GM12873 (cell line): Measurements from ENCODE around the gene SBK2.

Source experiments
- CTCF ChIP-seq: IDR thresholded peaks from 2 replicates; pipeline ENCODE4 v1.5.1; 2012; ENCODE audit warnings: low read depth, mild to moderate bottlenecking, moderate library complexity, low read length, control low read depth; ENCODE audit not compliant: insufficient read depth; ENCODE audit errors: missing control alignments

The SBK2 gene

GRCh38 chr19:55563261-55563690 is 26.3 kb upstream of the SBK2 start:
- TF ChIP-seq CTCF = no peak

- TF ChIP-seq CTCF = no peak
Measured at GRCh38 chr19:55559684-55560083, 22.8 kb upstream of the SBK2 start.

GRCh38 chr19:55554741-55555152 is 17.8 kb upstream of the SBK2 start:
- TF ChIP-seq CTCF = no peak

DNA sequence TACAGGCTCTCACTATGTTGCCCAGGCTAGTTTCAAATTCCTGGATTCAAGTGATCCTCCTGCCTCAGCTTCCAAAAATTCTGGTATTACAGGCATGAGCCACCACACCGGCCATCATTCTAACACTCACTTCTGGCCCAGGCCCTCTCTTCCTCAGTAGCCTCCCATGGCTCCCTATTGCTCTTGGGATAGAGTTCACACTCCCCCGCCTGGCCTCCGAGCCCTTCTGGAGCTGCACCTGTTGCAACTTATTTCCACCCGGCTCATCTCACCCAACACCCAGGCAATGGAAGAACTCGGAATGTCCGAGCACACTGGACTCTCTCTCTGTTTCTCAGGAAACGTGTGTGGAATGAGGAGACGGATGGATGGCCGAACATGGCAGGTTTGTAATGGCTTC is 17.4 kb upstream of the SBK2 start:
- TF ChIP-seq CTCF = no peak

DNA sequence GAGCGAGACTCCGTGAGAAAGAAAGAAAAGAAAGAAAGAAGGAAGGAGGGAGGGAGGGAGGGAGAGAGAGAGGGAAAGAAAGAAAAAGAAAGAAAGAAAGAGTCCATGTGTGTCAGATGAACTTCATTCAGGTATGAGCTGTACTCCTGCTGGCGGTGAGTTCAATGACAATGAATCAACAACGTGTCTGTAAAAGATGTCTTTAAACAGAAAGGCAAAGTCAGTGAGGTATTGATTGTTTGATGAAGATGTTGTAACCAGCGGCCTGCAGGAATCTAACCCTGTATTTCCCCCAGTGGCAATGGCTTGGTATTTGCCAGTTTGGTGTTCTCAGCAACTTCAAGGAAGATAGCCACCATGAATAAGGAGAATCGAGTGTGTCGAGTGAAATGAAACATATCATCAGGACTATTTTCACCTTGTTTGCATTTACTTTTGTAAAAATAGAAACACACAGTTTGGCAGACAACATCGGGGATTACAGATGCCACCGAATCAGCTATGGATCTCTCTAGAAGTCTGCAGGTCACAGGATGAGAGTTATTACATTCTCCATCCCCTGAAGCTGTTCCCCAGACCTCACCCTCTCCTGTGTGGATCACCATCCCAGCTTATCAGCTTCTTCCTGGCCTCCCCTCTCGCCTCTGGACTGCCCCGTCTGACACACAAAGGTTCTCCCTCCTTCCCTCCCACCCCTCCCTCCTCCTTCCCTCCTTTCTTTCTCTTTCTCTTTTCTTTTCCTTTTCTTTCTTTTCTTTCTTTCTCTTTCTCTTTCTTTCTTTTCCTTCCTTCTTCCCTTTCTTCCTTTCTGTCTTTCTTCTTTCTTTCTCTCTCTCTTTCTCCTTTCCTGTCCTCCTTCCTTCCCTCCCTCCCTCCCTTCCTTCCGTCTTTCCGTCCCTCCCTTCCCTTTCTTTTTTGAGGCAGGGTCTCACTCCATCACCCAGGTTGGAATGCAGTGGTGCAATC is 16.6 kb upstream of the SBK2 start:
- TF ChIP-seq CTCF = no peak

DNA sequence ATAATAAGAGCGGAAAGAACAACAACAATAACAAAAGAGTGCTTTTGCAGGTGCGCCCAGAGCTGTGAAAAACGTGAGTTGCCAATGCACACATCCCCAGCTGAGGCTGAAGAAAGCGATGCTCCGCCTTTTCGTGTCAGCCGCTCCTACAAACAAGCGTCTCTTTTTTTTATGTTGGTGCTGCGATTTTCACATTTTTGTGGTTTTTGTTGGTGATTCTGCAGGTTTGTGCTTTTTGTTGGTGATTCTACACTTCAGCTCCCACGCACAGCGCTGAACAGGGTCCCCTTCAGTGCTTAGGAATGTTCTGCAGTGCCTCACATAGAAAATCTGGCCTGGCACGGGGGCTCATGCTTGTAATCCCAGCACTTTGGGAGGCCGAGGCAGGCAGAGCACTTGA is 15.7 kb upstream of the SBK2 start:
- no peak for TF ChIP-seq CTCF

DNA sequence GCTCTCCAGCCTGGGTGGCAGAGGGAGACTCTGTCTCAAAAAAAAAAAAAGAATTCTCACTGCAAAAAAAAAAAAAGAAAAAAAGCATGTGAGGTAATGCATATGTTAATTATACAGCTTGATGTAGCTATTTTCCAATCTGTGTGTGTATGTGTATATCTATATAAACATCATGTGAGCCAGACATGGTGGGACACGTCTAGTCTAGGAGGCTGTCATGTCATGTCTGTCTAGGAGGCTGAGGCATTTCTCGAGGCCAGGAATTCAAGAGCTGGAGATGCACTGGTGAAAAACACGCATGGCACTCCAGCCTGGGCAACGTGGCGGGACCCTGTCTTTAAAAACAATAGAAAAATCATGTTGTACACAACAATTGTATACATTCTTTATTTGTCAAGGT is 15.3 kb upstream of the SBK2 start:
- TF ChIP-seq CTCF = no peak
